ENCODE measurements around the gene AUTS2.

DNA sequence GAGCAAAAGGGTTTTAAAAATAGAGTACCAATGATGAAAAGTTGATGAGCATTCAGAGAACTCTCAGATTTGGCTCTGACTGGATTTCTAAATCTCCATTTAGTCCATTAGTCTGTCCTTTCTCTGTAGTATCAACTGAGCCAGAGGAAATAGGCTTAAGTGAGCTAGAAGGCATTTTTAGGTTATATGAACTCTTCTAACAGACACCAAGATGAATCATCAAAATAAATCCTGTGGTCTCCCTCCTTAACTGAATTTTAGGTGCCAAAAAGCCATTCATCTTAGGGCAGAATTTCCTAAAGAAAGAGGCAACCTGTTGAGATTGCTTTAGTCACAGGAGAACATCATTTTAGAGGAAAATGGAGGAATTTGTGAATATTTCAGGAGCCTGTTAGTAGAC, 305.1 kb downstream of the AUTS2 start:
- TF ChIP-seq, protein P1, sequence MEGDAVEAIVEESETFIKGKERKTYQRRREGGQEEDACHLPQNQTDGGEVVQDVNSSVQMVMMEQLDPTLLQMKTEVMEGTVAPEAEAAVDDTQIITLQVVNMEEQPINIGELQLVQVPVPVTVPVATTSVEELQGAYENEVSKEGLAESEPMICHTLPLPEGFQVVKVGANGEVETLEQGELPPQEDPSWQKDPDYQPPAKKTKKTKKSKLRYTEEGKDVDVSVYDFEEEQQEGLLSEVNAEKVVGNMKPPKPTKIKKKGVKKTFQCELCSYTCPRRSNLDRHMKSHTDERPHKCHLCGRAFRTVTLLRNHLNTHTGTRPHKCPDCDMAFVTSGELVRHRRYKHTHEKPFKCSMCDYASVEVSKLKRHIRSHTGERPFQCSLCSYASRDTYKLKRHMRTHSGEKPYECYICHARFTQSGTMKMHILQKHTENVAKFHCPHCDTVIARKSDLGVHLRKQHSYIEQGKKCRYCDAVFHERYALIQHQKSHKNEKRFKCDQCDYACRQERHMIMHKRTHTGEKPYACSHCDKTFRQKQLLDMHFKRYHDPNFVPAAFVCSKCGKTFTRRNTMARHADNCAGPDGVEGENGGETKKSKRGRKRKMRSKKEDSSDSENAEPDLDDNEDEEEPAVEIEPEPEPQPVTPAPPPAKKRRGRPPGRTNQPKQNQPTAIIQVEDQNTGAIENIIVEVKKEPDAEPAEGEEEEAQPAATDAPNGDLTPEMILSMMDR (optimal IDR thresholded peaks at IDR 0.05 in 1 of 3, IDR thresholded peaks at IDR 0.05 in 1 of 3, conservative IDR thresholded peaks at IDR 0.05 in 1 of 3; ENCODE audit: extremely low read depth in 1 of 3, insufficient read depth in 2 of 3, low read length in 3 of 3) = no peak
- no peak for TF ChIP-seq EZH2 (IDR thresholded peaks at IDR 0.05; ENCODE audit: low read length)
